ENCODE results near the gene POC1B. TPM values are rescaled to one million over a fixed set of nuclear protein-coding genes. Genes with fewer than 3 reads are reported as not detected.
A peak's percentile ranks its signal among the peaks of the same experiment; 100 is the strongest.

Gene POC1B
- total and polyA plus RNA-seq, 12 donors: 3.3 to 18.5 (median 11.8) TPM

DNA sequence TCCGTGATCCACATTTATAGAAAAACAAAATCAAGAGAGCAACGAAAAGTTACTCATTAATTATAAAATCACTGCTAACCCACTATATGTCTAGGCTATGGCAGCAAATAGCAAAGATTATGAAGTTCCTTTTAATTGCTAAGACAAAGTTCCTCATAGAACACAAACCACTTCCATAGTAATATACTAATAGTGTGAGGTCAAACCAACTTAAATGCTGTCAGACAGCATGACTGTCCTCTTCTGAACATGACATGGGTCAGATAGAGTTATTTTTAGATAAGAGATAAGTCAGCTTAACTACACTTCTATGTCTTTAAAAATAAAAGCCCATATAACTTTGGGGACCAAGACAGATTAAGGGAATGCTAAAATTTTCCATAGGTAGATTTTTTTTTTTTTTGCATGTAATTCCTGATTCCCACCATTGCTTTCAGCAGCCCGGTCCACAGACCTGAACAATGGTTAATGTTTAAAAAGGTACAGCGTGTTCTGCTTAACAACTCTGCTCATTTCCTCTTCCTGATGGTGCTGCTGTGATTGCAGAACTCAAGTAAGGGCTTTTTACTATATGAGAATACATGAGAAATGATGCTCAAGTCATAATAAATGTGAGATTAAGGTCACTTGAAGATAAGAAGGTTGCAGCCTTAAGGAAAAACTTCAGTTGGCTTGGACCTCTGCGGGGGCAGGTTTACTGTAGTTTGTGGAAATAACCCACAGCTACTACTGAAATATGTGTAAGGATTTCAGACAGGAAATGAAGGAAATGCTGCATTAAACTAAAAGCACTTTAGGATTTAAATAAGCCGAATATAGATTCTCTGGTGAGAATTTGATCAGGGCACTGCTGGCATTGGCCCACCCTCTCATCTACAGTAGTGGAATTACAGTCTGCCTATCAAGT lies 135.8 kb downstream of the POC1B start:
- H3K4me1 ChIP-seq (replicated peaks in 1 of 2): peaks cover 5 to 34% of the 10 kb centered on the region in 2 donors
- intact Hi-C loops (cut with DNase I): no loop called here
- no peak for TF ChIP-seq POLR2A (IDR thresholded peaks at IDR 0.05)
- TF ChIP-seq, protein P1, sequence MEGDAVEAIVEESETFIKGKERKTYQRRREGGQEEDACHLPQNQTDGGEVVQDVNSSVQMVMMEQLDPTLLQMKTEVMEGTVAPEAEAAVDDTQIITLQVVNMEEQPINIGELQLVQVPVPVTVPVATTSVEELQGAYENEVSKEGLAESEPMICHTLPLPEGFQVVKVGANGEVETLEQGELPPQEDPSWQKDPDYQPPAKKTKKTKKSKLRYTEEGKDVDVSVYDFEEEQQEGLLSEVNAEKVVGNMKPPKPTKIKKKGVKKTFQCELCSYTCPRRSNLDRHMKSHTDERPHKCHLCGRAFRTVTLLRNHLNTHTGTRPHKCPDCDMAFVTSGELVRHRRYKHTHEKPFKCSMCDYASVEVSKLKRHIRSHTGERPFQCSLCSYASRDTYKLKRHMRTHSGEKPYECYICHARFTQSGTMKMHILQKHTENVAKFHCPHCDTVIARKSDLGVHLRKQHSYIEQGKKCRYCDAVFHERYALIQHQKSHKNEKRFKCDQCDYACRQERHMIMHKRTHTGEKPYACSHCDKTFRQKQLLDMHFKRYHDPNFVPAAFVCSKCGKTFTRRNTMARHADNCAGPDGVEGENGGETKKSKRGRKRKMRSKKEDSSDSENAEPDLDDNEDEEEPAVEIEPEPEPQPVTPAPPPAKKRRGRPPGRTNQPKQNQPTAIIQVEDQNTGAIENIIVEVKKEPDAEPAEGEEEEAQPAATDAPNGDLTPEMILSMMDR (IDR thresholded peaks at IDR 0.05): peak in 2 of 6 experiments; percentile 6 to 26
- H3K36me3 ChIP-seq (replicated peaks in 1 of 2): no peaks in the 10 kb centered on the region
- no peaks in the 10 kb centered on the region for H3K9me3 ChIP-seq (replicated peaks in 1 of 3)
- no peak overlapping the region for H3K4me3 ChIP-seq
- peak in 4 of 7 donors; percentile 10 to 70 (median 36) for DNase-seq
- 49 to 62% (median 57%) methylated on average over 6 of the region's 6 CpGs for WGBS, 4 donors
- no peaks in the 10 kb centered on the region for H3K27me3 ChIP-seq
- peak overlapping the region in 4 of 5 donors; percentile 6 to 82 (median 36) for H3K27ac ChIP-seq

DNA sequence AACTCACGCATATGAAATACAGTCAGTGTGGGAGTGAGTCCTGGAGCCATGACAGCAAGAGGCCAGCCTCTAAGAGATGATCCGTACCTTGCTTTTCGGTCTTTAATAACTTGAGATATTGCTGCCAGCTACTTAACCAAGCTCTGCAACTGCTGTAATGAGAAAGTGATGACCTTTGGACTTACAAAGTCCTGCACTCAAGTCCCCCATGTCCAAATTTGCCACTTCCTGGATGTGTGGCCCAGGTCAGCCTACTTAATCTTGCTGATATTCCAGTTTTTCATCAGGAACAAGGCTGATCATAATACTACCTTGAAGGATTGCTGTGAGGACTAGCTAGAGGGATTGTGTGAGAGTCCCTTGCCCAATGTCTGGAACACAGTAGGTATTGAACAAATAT lies 139.7 kb downstream of the POC1B start:
- no peak for DNase-seq
- TF ChIP-seq, protein P1 (IDR thresholded peaks at IDR 0.05): no peak
- TF ChIP-seq POLR2A (IDR thresholded peaks at IDR 0.05): no peak
- Histone ChIP-seq H3K27ac (no peak overlapping the region), H3K27me3 (no peaks in the 10 kb centered on the region), H3K9me3 (replicated peaks in 1 of 3) (no peaks in the 10 kb centered on the region), H3K36me3 (replicated peaks in 1 of 2) (no peaks in the 10 kb centered on the region), H3K4me1 (replicated peaks in 1 of 2) (peaks cover 19 to 55% of the 10 kb centered on the region in 2 donors), H3K4me3 (no peak overlapping the region)
- WGBS, 4 donors: 68 to 93% (median 82%) methylated on average over 3 of the region's 3 CpGs
- intact Hi-C loops (cut with DNase I): no loop called here

- 55 to 65% (median 61%) methylated on average over 3 of the region's 3 CpGs for WGBS, 4 donors
- H3K36me3 ChIP-seq (replicated peaks in 1 of 2): no peaks in the 10 kb centered on the region
- peaks cover 17 to 43% of the 10 kb centered on the region in 2 donors for H3K4me1 ChIP-seq (replicated peaks in 1 of 2)
- no peak for DNase-seq
- intact Hi-C loops (cut with DNase I): no loop called here
- H3K27me3 ChIP-seq: no peaks in the 10 kb centered on the region
- peak overlapping the region in 3 of 5 donors; percentile 13 to 56 (median 21) for H3K27ac ChIP-seq
- no peak for TF ChIP-seq POLR2A (IDR thresholded peaks at IDR 0.05)
- TF ChIP-seq, protein P1 (IDR thresholded peaks at IDR 0.05): no peak
- no peaks in the 10 kb centered on the region for H3K9me3 ChIP-seq (replicated peaks in 1 of 3)
- H3K4me3 ChIP-seq: no peak overlapping the region
Observed at GRCh38 chr12:89384807-89385206, 141.0 kb downstream of the POC1B start.

DNA sequence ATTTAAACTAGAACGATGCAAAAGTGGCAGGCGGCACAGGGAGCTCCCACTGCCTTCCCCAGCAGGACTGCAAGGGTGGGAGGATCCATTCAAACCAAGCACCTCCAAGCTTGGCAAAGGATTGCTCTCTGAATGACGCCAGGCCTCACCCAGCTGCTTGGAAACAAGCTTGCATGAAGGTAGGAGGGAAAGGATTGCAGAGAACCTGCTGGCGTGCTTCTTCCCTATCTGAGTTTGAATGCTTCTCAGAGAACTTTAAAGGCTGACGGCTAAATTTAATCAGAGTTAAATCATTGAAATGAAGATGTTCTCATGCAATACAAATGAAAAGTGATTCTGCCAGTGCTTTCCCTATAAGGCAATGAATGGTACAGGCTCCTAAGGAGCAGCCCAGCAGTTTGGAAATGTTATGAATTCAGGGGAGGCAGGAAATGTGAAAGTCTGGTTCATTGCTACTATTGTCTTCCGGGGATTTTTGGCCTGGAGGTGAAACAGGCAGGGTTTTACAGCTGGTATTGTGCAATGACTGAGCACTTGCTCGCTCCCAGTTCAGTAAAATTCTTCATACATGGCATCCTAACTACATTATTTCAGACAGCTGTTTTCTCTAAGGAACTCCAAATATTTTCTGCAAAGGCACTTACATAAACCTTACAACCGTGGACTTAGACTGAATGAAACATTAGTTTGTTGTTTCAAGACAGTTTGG lies 141.6 kb downstream of the POC1B start:
- peak in 5 of 7 donors; percentile 18 to 68 (median 38) for DNase-seq
- no peak for TF ChIP-seq POLR2A (IDR thresholded peaks at IDR 0.05)
- TF ChIP-seq, protein P1 (IDR thresholded peaks at IDR 0.05): no peak

More for the DNA sequence above, 141.6 kb downstream of the POC1B start:
- H3K27ac ChIP-seq: peak overlapping the region in 3 of 5 donors; percentile 13 to 56 (median 21)
- H3K9me3 ChIP-seq (replicated peaks in 1 of 3): no peaks in the 10 kb centered on the region
- H3K4me1 ChIP-seq (replicated peaks in 1 of 2): peaks cover 14 to 37% of the 10 kb centered on the region in 2 donors
- no peaks in the 10 kb centered on the region for H3K36me3 ChIP-seq (replicated peaks in 1 of 2)
- H3K27me3 ChIP-seq: no peaks in the 10 kb centered on the region
- WGBS, 4 donors: 35 to 42% (median 39%) methylated on average over 8 of the region's 8 CpGs
- no peak overlapping the region for H3K4me3 ChIP-seq
- intact Hi-C loops (cut with DNase I): no loop called here
